GM19023 (cell line): ENCODE results near the gene CCL7.
"Not testable (repeated sequence)": the region's sequence is repeated elsewhere in the genome, so short reads cannot be mapped to it uniquely, and the experiment has no call there.

Experiments used
- ATAC-seq: cut with Tn5 transposase; IDR thresholded peaks from one replicate; pipeline ENCODE4 v1.9.1; 2021; ENCODE audit warnings: mild to moderate bottlenecking, moderate library complexity; ENCODE audit not compliant: unreplicated experiment

Gene CCL7

GRCh38 chr17:34269969-34270368 lies at the start of gene CCL7:
CCL7 (plus strand) TSS chr17:34270221; CDS start chr17:34270291, 70 bp downstream.
- no peak for ATAC-seq

DNA sequence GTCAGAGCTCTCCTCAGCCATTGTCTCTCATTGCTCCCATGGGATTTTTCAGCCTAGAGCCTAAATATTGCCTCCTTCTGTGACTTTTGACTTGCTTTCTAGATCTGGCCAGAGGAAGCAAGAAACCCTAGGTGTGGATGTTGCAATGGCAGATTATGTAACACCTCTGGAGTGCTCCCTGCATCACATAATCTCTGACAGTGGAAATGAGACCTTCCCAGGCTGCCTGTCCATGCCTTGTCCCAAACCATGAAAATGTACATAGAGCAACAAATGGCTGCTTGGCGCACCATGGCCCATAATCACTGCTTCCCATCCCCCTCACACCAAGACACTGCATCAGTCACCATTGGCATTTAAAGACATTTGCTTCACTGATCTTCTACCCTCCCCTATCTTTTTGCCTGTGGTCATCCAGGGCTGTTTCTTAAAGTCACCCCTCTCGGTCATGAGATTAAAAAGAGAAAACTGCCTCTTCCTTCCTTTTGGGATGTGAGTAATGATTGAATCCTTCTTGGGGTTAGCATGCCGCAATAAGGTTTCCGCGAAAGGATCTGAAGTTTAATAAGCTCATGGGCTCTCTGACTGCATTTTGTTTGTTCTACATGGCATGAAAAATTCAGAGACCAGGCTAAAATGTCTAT lies 49.1 kb upstream of the CCL7 start:
- ATAC-seq, result no peak

- no peak for ATAC-seq
Measured at GRCh38 chr17:34221411-34221810, 48.6 kb upstream of the CCL7 start.

DNA sequence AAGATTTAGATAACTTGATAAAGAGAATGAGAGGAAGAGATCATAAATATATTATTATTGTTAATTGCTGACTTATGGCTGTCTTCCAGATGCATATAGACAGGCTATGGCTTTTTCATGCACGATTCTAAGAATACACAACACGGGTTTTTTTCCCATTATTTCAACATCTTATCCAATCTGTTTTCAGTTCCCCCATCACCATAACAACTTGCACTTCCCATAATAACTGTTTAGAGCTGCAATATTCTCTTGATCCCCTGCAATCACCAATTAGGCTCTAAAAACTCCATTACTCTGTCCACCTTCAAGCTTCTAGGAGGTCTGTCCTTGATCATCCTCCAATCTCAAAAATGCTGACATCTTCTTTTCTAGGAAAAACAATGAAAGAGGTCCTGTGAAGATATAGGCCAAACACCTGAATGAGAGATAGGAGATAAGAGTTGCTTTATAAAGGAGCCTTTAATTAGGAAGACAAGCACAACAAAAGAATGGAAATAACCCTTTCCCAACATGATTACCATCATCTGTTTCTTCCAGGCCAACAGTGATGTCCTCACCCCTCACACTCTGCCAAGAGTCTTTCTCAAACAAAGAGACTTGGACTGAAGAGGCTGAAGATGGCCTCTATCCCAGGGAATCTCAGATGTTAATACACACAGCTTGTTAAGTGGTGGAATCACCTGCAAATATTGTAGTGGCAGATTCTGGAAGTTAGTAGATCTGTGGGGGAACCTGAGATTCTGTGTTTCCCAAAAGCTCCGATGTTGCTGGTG lies 47.1 kb upstream of the CCL7 start:
- ATAC-seq, result no peak

- ATAC-seq, result no peak
Measured at GRCh38 chr17:34225046-34225445, 45.0 kb upstream of the CCL7 start.

DNA sequence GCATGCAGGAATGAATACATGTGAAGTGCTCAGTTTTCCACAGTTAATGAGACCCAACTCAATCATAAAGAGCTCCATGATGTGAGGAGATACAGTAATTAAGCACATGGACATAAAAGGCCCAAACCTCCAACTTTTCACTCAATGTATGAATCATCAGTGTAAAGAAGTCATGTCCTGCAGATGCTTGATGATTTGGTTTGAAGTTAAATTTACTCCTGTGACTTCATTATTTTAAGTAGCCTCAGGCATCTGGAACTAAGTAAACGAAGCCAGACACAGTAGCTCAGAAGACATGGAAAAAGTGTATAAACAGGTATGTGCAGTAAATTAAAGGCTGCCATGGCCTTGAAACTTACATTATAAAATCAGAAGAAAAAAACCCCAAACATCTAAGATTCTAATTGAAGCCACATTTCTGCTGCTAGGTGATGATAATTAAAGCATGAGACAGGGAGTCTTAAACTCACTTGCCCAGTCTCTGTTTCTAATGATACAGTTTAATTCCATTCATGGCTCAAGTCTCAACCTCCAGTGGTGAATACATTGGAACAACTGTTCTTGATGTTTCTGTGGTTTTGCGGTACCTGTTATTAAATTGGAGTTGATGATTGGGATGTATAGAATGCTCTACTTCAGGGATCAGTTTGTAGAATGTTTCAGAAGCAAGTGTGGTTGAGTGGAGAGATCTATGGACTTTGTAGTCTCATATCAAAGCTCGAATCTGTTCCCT lies 43.8 kb upstream of the CCL7 start:
- no peak for ATAC-seq

DNA sequence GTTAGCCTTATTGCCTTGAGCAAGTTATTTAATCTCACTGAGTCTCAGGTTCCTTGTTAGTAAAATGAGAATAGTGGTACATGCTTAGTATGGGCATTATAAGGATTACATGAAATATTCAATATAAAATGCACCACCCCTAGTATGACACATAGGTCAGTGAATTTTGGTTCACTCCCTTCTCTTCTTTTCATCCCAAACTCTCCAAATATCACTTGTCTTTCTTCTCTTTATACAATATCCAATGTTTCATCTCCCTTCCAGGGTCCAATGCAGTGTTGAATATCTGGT lies 43.3 kb upstream of the CCL7 start:
- no peak for ATAC-seq

DNA sequence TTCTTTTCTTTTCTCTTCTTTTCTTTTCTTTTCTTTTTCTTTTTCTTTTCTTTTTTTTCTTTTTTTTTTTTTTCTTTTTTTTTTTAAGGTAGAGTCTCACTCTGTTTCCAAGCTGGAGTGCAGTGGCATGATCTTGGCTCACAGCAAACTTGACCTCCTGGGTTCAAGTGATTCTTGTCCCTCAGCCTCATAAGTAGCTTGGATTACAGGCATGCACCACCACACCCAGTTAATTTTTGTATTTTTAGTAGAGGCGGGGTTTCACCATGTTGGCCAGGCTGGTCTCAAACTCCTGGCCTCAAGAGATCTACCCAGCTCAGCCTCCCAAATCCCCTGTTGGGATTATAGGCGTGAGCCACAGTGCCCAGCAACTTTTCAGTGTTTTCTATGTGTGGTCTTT lies 42.7 kb upstream of the CCL7 start:
- not testable (repeated sequence) for ATAC-seq

DNA sequence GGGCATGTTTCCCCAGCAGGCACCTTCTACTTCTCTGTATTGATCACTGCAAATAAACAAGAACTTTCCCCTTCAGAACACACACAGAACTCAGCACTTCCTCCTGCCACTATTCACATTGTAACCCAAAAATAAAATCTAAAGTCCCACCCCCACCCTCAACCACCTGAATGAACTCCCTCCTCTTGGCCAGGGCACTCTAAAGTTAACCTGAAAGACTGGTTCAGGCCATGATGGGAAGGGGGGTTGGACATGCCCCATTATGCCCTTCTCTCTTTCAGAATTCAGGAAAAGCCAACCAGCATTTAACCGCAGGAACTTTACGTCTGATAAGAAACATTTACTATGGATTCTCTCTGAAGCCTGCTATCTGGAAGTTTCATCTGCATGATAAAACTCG lies 42.3 kb upstream of the CCL7 start:
- ATAC-seq, result no peak

GRCh38 chr17:34228781-34229180 lies 41.2 kb upstream of the CCL7 start:
- no peak for ATAC-seq

DNA sequence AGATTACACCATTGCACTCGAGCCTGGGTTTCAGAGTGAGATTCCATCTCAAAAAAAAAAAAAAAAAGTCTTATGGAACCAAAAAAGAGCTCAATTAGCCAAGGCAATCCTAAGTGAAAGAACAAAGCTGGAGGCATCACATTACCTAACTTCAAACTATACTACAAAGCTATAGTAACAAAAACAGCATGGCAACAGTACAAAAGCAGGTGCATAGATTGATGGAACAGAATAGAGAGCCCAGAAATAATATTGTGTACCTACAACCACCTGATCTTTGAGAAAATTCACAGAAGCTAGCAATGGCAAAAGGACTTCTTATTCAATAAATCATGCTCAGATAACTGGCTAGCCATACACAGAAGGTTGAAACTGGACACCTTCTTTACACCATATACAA lies 39.7 kb upstream of the CCL7 start:
- no peak for ATAC-seq

DNA sequence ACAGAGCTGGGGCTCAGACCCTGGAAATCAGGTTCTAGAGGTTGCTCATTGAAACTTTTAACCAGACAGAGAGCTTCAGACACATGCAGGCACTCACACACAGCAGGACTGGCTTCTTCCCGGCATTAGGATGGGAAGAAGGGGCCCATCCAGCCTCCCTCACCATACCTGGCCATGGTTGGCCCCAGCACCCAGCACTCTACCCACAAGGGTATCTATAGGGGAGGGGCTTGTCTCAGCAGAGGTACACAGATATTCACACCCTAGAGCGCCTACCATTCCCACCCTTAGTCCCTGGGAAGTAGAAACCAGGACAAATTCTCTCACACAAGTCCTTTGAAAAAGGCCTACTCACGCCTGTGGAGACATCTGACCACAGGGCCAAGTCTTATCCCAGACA lies 35.4 kb upstream of the CCL7 start:
- no peak for ATAC-seq

DNA sequence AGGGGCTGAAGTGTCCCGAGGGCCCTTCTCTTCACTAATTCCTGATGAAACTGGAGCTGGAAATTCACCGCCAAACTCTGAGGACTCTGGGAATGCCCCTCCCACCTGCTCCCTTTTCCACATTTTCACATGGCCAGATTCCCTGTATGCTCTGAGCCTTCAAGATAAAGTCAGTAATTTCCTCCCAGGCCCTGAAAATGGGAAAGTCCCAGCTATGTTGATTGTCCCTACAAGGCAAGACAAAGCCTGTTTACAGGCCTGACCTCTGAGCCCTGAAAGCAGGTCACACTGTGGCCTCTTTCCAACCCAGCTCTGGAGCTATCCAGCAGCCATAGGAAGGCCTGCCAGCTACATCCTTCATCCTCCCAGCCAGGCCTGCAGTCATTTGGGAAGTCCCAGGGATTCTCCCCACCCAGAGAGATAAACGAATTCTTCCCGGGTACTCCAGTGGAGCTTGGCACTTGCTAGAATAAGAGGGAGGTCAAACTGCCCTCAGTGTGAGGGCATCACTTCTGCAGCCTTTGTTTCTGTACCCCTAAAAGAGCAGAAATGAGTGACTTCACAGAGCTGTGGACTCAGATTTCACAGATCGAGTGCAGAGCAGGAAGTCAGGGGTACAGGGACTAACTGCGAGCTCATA lies 34.5 kb upstream of the CCL7 start:
- ATAC-seq, result no peak

DNA sequence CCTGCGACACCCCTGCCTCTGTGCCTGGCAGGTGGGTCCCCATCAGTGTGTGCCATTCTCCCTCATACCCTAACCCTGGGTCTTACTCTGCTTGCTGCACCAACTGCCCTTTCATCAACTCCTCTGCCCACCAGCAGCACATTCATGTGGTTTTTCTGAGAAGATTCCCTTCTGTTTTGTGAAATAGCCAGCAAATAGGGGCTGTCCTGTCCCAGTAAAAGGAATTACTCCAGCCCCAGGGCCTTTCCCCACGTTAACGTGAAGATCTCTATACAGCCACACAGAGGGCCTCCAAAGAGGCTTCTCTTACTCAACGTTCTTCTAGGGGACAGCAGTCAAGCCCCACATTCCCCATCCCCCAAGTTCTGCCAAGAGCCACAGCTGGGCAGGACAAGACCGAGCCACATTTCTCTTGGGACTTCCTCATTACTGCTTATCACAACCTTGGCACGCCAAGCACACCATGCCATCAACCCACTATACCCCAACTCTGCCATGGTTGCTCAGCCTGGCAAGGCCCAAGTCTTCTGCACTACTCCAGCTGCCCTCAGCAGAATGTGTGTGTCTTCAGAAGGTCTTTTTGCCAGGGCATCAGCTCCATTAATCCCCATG lies 33.6 kb upstream of the CCL7 start:
- ATAC-seq, result no peak

- ATAC-seq, result no peak
Measured at GRCh38 chr17:34237458-34237857, 32.6 kb upstream of the CCL7 start.

GRCh38 chr17:34241062-34241461 lies 29.0 kb upstream of the CCL7 start:
- ATAC-seq, result no peak

GRCh38 chr17:34242587-34243363 lies 27.2 kb upstream of the CCL7 start:
- ATAC-seq, result no peak

GRCh38 chr17:34243364-34244320 lies 26.4 kb upstream of the CCL7 start:
- ATAC-seq, result no peak

DNA sequence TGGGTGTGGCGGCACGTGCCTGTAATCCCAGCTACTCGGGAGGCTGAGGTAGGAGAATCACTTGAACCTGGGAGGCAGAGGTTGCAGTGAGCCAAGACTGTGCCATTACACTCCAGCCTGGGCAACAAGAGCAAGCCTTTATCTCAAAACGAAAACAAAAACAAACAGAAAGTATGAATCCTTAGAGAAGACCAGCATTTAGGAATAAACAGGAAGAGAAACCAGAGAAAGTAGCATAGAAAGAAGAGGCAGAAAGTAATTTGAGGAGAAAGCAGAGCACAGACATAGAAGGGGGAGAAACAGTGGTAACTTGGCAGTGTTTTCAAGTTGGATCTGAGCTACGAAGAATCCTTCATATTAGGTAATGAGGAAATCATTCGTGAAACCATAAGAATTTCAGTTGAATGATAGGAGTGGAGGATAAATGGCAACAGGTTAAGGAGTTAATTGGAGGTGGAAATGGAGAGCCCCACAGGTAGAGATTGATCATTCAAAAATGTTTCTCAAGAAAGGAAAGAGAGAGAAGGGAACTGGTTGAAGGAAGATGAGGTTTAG lies 24.6 kb upstream of the CCL7 start:
- ATAC-seq, result no peak
